GM18502 (cell line): Measurements from ENCODE around the gene TMEM109.

Experiments
- ATAC-seq: cut with Tn5 transposase; IDR thresholded peaks from one replicate; pipeline ENCODE4 v1.9.1; 2021; ENCODE audit warnings: mild to moderate bottlenecking; ENCODE audit not compliant: unreplicated experiment, poor library complexity

The TMEM109 gene

GRCh38 chr11:60960405-60960804 lies 46.4 kb downstream of the TMEM109 start:
- ATAC-seq = no peak

- no peak for ATAC-seq
Observed at GRCh38 chr11:60964801-60965200, 50.8 kb downstream of the TMEM109 start.

- no peak for ATAC-seq
Observed at GRCh38 chr11:60966890-60967289, 52.9 kb downstream of the TMEM109 start.

GRCh38 chr11:60968223-60968622 lies 54.3 kb downstream of the TMEM109 start:
- ATAC-seq = no peak

- ATAC-seq = no peak
Observed at GRCh38 chr11:60970369-60970774, 56.4 kb downstream of the TMEM109 start.

- ATAC-seq = no peak
Observed at GRCh38 chr11:60970890-60971289, 56.9 kb downstream of the TMEM109 start.

GRCh38 chr11:60971520-60971919 lies 57.6 kb downstream of the TMEM109 start, which contains the start of gene CD6:
Gene CD6 (plus strand): TSS chr11:60971680. CDS start chr11:60971866, 186 bp downstream.
- ATAC-seq = no peak

- no peak for ATAC-seq
Observed at GRCh38 chr11:60972182-60973030, 58.4 kb downstream of the TMEM109 start.
